ENCODE results near the gene WDR83. TPM values are rescaled to one million over a fixed set of nuclear protein-coding genes. Genes with fewer than 3 reads are reported as not detected.

WDR83 gene
- total and polyA plus RNA-seq, 2 of the 8 experiments (the other 6 are each of a cell fraction or from before 2014, with no cell fraction given), result 12.6 to 15.3 TPM

DNA sequence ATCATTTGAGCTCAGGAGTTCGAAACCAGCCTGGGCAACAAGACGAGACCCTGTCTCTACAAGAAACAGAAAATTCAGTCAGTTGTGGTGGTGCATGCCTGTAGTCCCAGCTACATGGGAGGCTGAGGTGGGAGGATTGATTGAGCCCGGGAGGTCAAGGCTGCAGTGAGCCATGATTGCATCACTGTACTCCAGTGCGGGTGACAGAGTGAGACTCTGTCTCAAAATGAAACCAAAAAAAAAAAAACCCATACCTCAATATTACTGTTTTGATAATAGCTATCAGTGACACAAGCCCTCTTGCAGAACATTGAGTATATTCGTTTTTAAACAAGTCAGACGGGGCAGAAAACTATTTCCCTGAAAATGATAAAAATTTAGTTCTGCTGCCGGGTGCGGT, 39.6 kb upstream of the WDR83 start (continued):
- TF ChIP-seq GTF2F1 (IDR thresholded peaks at IDR 0.05; ENCODE audit: borderline replicate concordance, low read depth, low read length) (no peak), KDM1A (IDR thresholded peaks at IDR 0.05; ENCODE audit: borderline replicate concordance, low read length) (no peak), HDAC6 (IDR thresholded peaks at IDR 0.05; ENCODE audit: low read depth, low read length) (no peak)

Measured in H1 (cell line).